Tongue (tissue), 2 donors: Measurements from ENCODE around the gene CDK10. TPM values are rescaled to one million over a fixed set of nuclear protein-coding genes. Genes with fewer than 3 reads are reported as not detected.
"Not testable (repeated sequence)": the region's sequence is repeated elsewhere in the genome, so short reads cannot be mapped to it uniquely, and the experiment has no call there.

Experiments
- DNase-seq: peaks from one replicate; pipeline ENCODE4 v3.0.0-alpha.2; 2015
- total RNA-seq: library from RNA; depleted of rRNA; stranded (reverse); fragments of >200 nt; gene quantifications from one replicate; pipeline ENCODE4 v1.2.3, GENCODE V29; 2014

Gene CDK10, protein sequence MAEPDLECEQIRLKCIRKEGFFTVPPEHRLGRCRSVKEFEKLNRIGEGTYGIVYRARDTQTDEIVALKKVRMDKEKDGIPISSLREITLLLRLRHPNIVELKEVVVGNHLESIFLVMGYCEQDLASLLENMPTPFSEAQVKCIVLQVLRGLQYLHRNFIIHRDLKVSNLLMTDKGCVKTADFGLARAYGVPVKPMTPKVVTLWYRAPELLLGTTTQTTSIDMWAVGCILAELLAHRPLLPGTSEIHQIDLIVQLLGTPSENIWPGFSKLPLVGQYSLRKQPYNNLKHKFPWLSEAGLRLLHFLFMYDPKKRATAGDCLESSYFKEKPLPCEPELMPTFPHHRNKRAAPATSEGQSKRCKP
- total RNA-seq, result 45.5 TPM

DNA sequence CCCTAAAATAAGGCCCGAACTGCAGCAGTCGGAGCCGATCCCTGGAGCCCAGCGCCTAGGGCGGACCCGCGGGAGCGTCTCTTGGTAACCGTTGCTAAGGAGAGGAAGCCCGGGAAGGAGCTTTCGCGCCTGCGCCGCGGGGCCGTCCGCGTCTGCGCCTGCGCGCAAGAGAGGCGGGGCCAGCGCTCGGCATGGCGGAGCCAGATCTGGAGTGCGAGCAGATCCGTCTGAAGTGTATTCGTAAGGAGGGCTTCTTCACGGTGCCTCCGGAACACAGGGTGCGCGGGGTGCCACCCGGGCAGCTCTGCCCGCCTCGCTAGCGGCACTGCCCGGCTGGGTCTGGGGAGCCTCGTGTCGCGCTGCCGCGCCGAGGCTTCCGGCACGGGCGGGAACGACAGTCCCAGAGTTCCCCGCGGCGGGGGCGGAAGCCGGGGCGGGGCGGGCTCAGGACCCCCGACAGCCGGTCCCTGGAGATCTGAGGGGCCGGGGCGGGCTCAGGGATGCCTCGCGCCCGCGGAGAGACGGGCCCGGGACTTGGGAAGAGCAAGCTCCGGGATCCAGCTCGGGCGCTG lies at the start of gene CDK10:
CDK10 (plus strand) TSS at position 170 of the 572 bp plus-strand sequence; CDS start at position 192, 22 bp downstream.
- DNase-seq, result peak; percentile 95

DNA sequence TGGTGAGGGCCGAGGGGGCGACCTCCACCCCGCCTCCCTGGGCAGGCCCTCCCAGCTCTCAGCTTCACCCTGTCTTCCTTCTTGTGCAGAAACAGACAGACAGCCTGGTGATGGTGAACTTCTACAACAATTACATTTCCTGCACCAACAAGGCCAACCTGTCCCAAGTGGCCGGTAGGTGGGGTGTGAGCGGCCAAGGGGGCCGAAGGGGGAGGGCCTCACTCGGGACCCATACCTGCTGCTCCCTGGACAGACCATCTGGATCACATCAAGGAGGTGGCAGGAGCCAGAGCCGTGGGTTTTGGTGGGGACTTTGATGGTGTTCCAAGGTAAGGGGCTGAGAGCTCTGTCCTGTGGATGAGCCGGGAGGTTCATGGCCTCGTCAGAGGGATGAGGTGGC lies 49.1 kb upstream of the CDK10 start:
- DNase-seq, result no peak

DNA sequence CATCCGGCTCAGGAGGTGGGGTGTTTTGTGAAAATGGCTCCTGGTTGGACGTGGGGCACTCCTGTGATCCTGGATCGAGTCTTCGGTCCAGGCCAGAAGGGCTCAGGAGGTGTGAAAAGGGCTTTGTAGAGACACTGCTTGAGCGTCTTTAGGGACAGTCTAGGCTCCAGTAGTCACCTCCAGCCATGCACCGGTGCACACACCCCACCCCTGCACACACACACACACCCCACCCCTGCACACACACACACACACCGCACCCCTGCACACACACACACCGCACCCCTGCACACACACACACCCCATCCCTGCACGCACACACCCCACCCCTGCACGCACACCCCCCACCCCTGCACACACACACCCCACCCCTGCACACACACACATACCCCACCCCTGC lies 48.0 kb upstream of the CDK10 start:
- no peak for DNase-seq

DNA sequence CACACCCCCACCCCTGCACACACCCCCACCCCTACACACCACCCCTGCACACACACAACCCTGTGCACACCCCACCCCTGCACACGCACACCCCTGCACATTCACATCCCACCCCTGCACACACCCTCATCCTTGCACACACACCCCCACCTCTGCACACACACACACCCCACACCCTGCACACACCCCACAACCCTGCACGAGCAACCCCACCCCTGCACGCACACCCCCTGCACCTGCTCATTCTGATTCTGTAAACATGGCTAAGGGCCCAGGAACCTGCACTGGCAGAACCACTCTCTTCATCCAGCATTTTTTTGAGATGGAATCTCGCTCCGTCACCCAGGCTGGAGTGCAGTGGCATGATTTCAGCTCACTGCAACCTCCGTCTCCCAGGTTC lies 47.1 kb upstream of the CDK10 start:
- no peak for DNase-seq

DNA sequence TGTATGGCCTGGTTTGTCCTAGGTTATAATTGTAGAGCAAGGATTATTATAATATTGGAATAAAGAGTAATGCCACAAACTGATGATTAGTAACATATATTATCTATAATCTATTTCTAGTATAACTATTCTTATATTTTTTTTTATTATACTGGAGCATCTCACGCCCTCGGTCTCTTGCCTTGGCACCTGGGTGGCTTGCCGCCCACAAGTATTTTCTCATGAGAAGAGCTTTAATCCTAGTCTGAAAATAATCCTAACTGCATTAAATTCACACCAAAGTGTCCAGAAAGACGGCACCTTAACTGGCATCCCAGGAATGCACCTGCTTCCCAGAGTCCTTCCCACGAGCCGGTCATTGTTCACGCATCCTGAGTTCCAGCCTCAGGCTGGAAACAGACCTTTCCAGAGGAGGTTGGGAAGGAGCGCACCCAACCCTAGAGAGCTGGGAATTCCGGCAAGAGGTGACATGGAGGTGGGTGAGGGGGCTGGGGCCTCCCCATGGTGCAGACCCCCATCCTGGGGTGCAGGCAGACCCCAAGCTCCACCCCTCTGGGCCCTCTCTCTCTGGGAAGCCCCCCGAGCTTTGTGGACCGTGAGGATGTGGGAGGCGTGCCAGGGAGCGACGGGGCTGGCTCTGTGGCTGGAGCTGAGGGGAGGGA lies 44.9 kb upstream of the CDK10 start:
- no peak for DNase-seq

DNA sequence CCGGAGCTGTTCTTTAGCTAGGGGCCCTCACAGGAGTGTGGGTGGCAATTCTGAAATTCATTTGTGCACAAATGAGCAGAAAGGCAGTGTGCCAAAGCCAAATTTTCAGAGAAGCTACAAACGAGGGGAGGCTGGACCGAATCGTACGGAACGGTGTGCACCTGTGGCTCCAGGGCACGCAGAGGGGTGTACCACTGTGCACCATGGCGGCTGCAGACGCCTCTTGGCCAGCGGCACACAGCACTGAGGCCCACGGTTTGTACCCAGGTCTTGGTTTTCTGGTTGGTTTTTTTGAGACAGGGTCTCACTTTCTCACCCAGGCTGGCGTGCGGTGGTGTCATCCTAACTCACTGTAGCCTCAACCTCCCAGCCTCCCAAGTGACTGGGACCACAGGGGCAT lies 43.9 kb upstream of the CDK10 start:
- no peak for DNase-seq

DNA sequence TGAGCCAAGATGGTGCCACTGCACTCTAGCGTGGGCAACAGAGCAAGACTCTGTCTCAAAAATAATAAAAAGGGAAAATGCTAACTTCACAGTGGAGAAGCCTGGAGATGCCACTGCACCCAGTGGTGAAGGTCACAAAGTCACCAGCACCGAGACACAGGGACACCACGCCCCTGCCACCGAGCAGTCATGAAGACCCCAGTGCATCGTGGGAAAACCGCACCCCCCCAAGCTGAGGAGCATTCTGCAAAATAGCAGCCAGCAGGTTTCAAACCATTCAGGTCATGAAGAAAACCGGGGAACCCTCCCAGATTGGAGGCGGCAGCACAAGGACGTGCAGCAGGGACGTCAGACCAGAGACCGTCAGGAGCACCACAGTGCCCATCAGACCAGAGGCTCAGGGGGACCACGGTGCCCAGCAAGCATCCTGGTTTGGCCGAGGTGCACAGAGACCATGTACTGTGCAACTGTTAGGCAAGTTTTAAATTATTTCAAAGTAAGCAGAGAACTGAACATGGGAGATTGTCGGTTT lies 42.7 kb upstream of the CDK10 start:
- DNase-seq, result no peak

DNA sequence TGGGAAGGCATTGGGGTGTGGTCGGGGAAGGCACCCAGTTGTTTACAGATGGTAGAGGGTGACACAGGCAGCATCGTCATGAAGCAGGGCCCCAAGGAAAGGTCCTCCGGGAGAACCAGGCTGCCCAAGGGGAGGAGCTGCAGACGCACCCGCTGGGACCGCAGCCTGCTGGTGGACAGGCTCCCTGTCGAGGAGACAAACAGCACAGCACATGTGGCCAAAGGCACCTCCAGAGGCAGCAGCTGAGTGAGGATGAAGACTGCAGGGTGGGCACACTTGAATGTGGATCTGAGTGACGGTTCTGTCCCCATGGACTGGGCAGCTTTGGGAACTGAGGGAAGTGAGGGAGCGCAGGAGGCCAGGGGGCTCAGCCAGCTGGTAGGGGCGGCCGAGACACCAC lies 41.4 kb upstream of the CDK10 start:
- no peak for DNase-seq

DNA sequence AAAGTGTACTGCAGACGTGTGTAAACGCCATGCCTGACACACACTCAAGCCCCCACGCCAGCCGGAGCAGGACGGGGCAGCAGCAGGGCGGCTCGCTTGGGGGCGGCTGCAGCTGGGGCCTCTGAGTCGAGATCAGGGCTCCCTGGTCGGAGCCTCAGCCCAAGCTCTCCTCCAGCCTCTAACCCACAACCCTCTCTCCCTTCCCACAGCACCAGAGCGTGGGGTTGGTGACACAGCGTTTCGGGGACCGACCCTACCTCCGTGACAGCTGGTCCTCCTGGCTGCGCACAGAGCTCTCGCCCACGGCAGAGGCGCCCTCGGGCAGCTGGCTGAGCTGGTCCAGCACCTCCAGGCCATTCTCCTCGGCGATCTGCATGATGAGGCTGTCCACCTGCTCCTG lies 40.2 kb upstream of the CDK10 start:
- DNase-seq, result no peak

DNA sequence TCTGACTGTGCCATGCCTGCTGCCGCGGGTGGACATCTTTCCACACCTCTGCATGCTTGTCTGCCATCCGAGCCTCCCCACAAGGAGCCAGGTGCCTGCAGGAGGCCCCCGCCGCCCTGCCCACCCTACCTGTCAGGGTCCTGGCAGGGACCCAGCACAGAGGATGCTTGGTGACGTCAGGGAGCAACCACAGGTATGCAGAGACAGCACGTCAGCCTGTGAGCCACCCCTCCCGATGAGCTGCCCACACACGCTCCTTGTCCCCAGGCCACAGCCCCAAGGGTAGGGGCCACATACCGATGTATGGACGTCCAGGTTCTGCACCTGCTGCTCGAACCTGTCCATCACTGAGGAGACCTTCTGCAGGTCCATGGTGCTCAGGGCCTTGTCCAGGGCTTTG lies 39.6 kb upstream of the CDK10 start:
- no peak for DNase-seq

DNA sequence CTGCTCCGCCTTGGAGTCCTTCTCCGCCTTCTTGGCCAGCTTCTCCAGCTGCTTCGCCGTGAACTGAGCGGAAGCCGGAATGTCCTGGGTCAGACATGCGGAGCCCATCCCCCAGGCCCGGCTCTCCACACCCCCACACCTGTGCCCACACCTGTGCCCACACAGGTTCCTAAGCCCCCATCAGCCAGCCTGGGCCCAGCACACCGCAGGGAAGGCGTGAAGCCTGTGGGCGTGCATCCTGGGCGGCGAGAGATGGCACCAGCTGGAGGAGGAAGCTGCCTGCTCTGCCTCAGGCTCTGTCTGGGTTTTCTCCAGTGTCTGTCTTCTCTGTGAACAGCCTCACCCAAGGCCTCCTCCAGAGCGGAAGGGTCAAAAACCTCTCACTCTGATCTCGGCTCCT lies 34.9 kb upstream of the CDK10 start:
- DNase-seq, result no peak

DNA sequence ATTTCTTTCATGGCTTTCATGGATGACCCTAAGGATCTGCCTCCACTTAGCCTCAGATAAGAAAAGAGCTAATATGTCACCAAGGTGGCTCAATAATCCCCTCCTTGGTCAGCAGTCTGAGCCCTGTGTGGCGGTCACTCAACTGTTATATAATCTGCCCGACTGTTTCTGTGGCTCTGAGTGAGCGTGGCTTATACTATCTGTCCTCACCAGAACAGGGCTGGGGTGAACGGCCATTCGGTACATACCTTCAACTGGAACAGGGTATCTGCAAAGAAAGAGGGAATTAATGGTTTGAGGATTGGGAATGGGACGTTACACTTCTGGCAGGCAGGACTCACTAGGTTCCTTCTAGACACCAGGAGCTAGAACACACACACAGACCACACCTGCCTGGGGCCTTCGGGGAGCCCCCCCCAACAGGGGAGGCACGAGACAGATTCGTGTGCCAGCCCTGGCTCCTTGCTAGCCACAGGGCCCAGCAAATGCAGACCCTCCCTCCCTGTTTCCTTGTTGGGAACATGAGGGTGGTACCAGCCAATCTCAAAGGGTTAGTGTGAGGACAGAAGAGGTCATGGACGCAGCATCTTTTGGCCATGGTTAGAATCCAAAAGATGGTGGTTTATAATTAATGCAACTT lies 32.7 kb upstream of the CDK10 start:
- no peak for DNase-seq

DNA sequence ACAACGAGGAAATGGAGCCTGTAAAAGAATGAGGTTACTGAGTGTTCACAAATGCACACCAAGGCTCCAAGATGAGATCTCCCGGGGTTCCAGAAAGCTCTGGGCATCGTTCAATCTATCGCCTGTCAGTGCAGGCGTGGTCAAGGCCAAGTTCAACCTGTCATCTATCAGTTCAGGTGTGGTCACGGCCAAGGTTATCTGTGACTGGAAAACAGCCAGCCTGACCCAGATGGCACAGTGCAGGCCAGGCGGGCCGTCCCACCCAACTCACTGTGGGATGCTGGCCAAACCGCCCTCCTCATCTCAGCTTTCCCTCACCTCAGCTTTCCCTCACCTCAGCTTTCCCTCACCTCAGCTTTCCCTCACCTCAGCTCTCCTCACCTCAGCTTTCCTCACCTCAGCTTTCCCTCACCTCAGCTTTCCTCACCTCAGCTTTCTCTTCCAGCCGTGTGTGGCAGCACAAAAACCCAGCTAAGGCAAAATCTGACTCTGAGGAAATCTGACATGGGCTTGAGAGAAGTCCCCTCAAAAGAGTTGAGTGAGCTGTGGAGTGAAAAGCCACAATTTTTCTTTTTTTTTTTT lies 31.3 kb upstream of the CDK10 start:
- DNase-seq, result no peak

DNA sequence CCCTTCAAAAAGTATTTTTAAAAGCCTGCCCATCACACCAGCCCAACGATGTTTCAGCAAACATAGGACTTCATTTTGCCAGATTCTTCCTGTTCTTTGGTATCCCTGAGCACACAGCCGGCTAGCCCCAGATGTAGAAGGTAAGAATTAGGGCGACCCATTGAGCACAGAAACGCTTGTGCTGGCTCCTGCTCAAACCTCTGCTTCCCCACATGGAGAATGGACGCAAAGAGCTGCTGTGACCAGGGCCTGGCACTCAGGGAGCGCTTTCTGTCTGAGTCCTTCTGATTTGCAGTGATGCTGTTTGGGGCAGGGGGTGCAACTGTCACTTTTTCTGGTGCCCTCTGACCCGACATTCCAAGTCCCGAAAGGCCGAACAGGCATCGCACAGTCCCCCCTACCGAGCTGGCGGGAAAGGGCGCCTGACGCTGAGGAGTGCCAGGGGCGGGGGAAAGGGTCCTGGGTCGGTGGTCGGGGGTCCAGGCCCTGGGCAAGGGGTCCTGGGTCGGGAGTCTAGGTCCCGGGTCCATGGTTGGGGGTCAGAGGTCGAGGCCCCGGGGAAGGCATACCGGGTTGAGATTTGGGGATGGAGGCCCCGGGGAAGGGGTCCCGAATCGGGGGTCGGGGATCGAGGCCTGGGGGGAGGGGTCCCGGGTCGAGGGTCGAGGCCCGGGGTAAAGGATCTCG lies 29.9 kb upstream of the CDK10 start:
- DNase-seq, result no peak

DNA sequence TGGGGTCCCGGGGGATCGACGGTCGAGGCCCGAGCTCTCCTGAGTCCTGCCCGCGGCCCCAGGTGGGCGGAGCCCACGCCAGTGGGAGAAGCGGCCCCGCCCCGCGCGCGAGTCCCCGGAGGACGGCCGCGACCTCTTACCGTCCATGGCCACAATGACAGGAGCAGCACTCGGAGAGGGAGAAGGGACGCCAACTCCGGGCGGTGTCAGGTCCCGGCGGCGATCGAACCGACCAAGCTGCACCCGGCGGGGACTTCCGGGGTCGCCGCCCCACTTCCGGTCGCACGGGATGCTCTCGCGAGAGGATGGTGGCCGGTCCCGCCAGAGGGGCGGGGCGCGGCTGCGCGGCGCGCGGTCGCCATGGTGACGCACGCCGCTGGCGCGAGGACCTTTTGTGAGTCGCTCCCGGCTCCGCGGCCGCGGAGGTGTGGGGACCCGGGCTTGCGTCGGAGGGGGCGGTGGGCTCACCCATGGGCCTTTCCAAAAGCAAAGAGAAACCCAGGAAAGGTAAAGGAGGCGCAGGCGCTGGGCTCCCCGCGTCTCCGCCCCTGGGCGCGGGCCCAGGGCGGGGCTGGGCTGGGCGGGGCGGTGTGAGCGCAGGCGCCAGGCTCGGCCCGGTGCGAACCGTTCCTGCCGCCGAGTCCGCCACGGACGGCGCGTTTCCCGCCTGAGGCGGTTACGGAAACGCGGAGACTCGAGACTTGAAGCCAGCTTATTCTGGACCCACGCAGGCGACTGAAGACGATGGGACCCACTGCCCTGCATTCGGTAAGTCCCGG lies 28.9 kb upstream of the CDK10 start, which contains the start of the genes CHMP1A and SPATA33:
CHMP1A (minus strand) TSS at position 267 of the 779 bp plus-strand sequence; CDS start at position 147, 120 bp downstream.
SPATA33 (plus strand) TSS at position 395 of the 779 bp plus-strand sequence; CDS start at position 471, 76 bp downstream.
- peak; percentile 93 for DNase-seq

DNA sequence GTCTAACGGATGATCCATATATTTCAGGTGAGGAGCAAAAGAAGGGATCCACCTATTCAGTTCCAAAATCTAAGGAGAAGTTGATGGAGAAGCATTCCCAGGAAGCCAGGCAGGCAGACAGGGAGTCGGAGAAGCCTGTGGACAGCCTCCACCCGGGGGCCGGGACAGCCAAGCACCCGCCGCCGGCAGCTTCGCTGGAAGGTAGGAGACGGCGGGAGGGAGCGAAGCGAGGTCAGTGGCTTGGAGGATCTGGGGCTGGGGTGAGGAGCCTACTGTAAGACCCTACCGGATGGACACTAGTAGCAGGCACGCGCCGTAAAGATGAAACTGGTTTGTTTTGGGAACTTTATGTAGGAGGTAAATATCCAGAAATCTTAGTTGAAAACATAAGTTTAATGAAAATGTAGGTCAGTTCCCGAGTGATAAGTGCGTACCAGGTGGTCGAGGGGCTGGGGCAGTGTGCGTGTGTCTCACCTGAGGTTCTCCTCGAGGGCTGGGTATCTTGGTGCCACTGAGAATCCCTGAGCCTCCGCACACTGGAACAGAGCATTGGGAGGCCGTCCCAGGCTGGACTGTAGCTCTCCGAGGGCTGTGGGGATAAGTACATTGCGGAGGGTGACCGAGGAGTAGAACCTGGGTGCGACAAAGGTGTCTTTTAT lies 28.1 kb upstream of the CDK10 start:
- peak; percentile 10 for DNase-seq

DNA sequence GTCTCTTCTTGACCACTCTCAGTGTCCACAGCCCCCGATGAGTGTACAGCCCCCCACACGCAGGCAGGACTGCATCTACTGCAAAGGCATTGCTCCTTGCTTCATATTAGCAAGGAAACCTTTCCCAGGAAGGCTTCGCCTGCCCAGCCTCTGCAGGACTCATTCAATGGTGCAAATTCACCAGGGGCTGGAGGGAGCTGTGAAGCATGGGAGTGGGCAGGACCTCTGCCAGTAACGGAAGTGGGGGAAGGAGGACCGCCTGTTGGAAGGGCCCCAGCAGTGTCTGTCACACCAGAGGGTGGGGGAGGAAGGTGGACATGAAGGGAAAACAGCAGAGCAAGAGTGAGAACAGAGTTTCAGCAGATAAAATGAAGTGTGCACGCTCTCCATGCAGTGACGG lies 26.3 kb upstream of the CDK10 start:
- DNase-seq, result no peak

DNA sequence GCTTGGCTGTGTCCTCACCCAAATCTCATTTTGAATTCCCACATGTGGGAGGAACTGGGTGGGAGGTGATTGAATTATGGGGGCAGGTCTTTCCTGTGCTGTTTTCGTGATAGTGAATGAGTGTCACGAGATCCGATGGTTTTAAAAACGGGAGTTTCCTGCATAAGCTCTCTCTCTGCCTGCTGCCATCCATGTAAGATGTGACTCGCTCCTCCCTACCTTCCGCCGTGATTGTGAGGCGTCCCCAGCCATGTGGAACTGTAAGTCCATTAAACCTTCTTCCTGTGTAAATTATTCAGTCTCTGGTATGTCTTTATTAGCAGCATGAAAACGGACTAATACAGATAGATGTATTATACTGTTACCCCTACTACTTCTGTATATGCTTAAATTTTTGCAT lies 25.3 kb upstream of the CDK10 start:
- no peak for DNase-seq

DNA sequence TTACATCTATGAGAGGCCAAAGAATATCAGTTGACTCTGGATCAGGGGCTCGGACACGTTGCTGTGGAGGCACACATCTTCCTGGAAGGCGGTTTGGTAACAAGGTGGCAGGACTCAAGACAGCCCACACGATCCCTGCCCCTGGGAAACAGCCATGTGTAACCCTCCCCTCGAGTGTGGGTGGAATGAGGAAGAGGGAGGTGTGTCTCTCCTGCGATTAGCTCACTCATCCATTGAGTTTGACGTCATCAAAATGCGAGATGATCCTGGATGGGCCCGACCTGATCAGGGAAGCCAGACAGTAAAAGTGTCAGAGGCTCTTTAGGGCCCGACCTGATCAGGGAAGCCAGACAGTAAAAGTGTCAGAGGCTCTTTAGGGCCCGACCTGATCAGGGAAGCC lies 22.3 kb upstream of the CDK10 start:
- DNase-seq, result not testable (repeated sequence)

DNA sequence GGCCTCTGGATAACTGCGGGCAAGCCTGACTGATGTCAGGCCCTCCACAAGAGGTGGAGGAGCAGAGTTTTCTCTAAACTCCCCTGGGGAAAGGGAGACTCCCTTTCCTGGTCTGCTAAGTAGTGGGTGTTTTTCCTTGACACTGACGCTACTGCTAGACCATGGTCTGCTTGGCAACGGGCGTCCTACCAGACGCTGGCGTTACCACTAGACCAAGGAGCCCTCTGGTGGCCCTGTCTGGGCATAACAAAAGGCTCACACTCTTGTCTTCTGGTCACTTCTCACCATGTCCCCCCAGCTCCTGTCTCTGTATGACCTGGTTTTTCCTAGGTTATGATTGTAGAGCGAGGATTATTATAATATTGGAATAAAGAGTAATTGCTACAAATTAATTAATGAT lies 19.5 kb upstream of the CDK10 start:
- not testable (repeated sequence) for DNase-seq
